Measurements from ENCODE around the gene JAG1.

JAG1 gene

GRCh38 chr20:10667560-10668167 is 6.1 kb downstream of the JAG1 start:
- DNase-seq = no peak

DNA sequence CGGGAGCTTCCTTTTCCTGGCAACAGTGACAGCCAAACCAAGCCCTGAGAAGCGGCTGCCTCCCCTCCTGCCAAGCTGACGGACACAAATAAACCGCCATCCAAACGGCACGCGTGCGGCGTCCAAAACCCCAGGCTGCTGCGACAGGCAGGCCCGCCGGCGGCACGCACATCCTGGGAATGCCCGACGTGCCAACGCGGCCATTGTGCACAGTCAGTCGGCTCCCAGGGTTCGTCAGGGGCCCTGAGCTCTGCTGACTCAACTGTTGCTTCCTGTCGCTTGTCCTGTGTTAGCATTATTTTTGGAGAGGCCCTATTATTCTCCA is 6.8 kb downstream of the JAG1 start:
- DNase-seq = no peak

DNA sequence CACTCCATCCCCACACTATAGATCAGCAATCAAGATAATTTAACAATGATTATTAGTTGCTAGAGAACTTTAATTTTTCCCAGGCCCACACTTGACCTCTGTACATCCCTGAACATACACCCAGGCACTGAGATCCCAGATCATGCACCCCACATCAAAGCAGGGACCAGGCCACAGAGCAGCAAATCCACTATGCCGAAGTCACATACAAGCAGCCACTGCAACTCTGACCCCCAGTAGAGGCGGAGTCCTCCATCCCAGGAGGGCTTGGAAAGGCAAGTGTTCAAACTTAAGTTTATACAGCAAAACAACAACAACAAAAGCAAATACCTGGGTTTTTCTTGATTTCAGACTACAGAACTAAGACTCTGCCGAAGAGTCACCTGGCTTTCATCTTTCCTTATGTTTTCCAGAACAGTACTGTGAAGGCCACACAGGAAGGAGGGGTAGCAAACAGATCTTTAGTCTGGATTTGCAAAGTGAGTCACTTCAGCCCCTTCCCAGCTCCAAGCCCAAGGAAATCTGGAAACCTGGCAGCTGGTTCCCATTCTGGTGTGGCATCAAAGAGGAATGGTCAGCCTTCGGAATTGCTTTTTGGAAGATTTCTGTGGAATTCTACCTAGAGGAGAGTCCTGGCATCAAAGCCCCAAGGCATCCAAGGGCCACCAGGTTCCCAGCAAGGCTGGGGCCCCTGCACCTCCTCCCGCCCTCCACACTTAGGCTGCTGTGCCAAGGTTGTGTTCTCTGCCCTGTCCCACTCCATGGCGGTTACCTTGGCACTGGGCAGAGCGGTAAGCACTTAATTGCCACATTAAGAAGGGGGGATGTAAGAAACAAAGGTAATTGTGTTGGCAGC is 7.3 kb downstream of the JAG1 start:
- no peak for DNase-seq

- DNase-seq = no peak
These were observed 8.0 kb downstream of the JAG1 start for GRCh38 chr20:10665791-10666190.

DNA sequence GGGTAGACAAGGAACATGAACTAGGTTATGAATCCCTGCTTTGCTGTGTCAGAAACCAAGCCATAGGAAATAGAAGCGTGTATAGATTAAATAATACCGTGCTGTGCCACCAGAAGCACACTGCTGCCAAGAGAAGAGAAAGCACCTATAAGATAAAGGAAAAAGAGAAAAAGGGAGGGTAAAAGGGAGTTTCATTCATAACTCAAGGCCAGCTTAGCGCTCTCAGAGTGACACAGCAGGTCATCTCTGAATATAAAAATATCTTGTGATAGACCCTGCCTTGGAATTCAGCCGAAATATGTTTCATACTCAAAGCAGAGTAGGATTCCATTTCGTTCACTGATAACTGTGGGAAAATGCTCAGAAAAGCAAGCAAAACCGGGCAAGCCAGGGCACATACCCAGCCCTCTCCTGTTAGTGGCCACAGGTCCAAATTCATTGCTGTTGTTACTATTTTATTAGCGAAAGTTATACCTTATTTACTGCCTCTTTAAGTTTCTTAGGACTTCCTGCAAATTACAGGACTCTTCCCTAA is 8.7 kb downstream of the JAG1 start:
- no peak for DNase-seq

DNA sequence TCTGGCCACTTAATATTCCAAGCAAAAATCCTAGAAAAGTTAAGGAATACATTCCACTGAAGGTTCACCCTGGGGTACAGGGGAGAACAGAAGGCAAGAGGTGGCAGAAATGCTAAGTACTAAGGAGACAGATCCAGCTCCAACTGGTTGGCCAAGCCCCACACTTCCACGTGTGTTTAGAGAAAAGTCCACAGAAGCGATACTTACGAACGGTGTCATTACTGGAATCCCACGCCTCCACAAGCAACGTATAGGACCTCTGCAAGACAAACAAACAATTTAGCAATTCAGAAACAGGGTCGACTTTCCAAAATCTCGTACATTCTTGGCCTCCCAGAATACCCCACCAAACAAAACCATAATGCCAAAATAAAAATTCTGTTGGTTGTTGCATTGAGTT is 10.0 kb downstream of the JAG1 start:
- no peak for DNase-seq

DNA sequence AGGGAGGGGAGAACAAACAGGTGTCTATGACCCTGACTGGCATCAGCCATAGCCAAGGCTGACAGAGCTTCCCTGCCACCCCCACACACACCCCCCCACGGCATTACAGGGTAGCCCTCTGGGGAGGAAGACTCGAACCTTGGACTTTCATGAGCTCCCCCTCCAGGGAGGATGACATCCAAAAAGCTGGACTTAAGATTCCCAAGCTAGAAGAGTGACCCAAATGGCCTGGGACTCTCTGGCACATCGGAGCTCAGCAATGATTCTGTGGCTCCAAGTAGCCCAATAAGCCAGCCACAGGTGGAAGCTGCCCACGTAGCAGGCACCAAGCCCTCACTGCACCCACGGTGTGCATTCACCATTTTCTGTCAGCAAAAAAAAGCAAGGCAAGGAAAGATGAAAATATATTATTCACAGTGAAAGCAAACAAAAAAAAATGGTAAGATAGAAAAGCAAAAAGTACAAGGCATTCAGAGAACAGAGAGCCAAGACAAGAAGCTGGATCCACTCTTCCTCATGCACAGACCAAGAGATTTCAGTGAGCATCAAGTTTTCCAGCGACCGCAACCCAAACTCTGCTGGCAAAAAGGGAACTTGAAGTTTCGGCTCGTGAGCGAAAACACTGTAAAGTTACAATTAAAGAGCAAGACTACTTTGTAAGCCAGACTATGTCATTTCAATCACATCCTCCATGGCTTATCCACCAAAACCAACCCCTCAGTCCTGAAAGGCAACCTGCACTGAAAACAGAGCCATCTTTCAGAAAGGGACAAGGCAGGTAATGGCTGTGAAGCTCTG is 10.9 kb downstream of the JAG1 start:
- DNase-seq = no peak

GRCh38 chr20:10662151-10662550 is 11.6 kb downstream of the JAG1 start:
- no peak for DNase-seq

DNA sequence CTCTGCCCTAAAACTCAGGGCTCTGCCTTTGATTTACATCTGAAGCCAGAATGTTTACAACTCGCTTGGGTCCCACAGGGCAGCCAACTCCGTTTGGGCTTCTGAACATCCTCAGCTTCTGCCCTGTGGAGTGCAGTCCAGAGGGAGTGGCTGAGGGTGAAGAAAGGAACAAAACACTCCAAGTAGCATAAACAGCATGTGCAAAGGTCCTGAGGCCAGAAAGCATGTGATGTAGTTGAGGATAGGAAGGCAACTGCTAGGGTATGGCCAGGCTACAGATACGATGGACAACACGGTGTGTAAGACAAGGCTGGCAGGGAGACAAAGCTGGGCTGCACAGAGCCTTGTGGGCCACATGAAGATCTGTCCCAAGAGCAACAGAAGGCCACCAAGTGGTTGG is 12.5 kb downstream of the JAG1 start:
- DNase-seq = no peak

DNA sequence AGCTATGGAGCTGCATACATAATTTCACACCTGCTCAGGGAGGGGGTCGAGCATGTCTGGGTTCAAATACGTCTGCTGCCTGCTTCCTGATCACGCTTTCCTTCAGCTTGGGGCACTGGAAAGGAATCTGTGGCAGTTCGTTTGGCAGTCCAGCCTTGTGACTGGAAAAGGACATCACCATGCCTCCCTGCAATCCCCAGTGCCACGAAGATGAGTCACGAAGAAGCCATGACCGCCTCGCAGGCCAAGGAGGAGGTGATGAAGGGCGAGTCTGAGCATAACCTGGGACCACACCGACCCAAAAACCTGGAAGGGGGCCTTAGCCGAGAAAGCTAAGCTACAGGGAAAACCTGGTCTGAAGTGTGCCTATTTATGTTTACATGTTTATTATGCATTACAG is 13.1 kb downstream of the JAG1 start:
- DNase-seq = no peak

DNA sequence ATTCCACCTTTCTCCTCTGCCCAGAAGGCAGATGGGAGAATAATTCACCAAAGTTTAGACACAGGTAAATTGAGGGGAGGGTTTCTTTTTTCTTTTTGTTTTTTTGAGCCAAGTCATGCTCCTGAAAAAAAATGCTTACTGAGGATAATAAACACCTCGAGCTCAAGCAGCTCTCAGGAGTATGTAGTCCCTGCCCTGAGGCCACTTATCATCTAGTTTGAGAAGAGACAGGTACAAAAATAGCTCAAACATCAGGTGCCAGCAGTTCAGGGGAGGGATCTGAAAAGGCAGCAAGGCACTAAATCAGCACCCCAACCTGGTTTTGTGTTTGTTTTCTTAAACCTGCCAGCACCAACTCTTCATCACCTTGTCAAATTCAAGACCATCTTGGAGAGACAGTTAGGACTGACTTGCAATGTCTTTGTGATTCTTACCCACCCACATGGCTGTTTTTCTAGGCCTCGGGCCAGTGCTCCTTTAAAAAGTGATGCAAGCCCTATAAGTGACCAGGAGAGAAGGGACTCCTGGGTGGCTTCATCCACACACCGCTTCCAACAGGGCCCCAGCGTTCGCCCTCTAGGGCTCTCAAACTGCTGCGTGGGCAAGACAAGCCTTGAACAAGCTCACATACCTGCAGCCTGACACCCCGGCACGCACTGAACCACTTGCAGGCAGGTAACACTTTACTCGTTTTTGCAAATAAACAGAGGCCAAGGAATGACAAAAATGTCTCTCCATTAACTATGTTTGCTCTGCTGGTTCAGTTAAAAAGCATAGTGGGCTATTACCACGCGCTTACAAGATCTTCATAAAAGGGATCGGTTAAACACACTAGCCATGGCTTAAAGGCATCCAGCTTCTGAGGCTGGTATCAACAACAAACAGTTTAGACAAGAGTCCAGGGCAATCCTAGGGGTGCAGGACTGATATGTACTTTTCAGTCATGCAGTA is 13.9 kb downstream of the JAG1 start:
- DNase-seq = no peak

- no peak for DNase-seq
These were observed 14.7 kb downstream of the JAG1 start for GRCh38 chr20:10658876-10659632.

DNA sequence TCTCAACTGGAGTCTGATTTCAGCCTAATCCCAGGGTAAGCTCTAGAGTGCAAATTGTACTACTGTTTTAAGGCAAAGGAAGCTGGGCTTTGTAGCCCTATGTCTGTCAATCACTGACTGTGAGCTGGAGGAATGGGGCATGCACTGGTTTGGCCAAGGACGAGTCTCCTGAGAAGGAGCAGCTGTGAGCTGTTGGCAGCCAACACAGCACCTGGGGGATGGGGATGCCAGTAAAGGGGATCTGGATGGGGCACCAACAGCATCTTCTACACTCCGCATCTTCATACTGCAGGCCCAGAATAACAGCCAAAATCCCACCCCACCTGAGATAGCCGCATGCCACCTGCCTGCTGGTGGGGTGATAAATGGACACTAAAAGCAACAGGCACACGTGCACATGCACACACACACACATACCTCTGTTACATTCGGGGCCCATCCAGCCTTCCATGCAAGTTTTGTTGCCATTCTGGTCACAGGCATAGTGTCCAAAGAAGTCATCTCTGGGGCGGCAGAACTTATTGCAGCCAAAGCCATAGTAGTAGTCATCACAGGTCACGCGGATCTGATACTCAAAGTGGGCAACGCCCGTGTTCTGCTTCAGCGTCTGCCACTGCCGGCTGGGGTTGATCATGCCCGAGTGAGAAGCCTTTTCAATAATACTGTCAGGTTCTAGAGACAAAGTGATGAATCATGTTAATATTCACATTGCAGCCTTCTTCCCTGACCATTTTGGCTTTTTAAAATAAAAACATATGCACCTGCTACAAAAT is 15.6 kb downstream of the JAG1 start:
- DNase-seq = no peak

DNA sequence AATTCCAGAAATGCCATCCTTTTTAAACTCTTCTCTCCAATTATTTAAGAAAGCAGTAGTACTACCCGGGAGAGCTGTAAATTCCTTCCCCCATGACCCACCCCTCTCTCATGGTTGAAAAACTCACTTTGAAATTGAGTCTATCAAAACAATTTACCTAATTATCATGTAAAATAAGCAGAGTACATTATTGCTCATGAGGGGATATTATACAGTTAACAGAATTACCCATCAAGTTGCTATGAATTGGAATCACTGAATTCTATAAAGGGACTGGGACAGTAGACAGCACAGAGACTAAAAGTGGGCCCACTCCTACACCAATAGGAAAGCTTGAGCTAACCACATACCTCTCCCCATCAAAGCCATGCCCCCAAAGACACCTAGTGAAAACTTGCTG is 16.3 kb downstream of the JAG1 start:
- DNase-seq = no peak

DNA sequence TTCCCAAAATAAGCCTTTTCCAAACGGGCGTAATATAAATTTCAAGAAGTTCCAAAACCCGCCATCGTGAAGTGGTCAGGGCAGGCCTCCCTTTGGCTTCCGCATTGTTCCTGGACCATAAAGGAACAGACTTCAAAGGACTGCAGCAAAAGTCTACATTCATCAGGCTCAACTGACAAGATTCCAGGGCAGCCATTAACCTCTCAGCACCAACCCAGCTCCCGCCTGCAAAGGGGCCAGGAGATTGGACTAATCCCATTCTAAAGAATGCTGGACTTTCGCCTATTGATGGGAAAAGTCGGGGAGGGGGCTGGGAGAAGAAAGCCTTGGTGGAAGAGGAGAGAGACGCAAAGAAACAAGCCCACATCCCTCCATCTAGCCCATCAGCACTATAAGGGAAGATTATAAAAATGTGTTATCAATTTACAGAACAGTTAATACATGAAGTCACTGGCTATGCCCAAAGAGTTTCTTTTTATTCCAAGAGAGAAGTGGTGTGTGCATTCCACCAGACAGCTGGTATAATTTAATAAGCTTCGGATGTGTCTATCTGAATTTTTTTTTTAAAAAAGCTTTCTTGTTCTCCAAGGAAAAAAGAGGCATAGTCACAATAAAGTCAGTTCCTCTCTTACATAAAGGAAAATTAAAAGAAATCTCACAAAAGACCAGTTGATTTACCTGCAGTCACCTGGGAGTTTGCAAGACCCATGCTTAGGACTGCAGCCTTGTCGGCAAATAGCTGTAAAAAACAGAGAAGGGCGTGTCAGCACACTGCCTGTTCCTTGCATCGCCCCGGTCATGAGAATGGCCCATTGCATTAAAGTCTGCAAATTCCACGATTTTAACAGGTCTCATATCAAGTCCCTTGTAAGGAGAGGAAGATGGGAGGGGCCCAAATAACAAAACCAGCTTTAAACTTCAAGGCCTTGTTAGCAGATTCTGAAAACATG is 17.8 kb downstream of the JAG1 start:
- DNase-seq = no peak

DNA sequence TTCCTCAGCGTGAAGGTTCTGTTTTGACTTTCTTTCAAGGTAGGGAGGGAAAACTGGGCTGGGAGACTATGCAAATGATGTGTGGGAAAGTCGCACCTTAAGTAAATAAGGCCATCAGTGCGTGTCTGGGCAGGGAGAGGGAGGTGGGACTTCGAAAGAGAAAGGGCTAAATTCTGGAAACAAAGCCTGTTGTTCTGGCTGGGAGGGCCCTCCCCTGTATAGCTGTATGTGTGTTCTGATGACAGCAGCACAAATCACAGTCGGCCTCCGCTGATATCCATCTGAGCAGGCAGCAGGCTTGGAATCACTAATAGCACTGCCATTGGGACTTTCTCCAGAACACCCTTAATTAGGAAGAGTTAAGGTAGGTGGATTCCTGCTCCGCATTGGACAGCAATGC is 19.2 kb downstream of the JAG1 start:
- DNase-seq = no peak

- DNase-seq = no peak
These were observed 19.6 kb downstream of the JAG1 start for GRCh38 chr20:10654250-10654610.

DNA sequence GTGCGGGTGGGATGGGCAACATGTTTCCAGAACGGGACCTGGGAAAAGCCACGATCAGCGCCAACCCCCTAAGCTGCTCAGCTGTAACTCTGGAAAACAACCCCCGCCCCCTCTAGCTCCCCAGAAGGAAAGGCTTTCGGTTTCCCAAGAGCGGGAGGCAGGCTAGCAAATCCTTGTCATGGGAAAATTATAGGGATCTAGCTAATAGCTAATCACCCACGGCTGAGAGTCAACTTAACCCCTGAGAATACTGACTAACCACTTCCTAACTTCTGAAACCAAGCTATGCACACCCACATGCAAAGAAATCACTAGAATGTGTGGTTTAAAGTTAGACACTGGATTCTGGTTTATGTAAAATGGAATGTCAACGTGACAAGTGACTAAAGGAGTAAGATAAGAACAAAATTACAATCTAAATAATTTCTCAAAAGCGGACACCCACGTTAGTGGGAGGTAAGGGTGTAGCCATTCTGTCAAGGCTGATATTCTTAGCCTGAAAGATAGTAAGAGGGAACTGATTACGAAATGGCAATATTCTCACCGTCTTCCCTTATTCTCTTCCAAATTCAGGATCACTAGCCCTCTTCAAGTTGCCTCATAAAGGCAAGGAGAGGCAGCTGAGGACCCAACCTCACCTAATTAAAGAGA is 20.1 kb downstream of the JAG1 start:
- no peak for DNase-seq

- no peak for DNase-seq
These were observed 21.0 kb downstream of the JAG1 start for GRCh38 chr20:10652660-10653261.

Measured in CD4-positive, alpha-beta T cell treated with Interferon alpha-2 for 1 hour (primary cell).